A549 (cell line): ENCODE results near the gene ITGB2. TPM values are rescaled to one million over a fixed set of nuclear protein-coding genes. Genes with fewer than 3 reads are reported as not detected.

ENCODE experiments used
- ATAC-seq, 2 experiments: fragments of 200-7000 bp in 1 of 2; fragments of >200 bp in 1 of 2; cut with Nextera tagmentation in 1 of 2; cut with Tn5 transposase in 1 of 2; 3 replicates each; pipeline versions ENCODE4 v1.8.0 to v1.9.1; 2018 to 2020; ENCODE audit warnings: mild to moderate bottlenecking in 1 of 2, moderate library complexity in 1 of 2
- CTCF ChIA-PET: fragments of 300-600 bp; sonication (Branson Sonifier 250); formaldehyde crosslinking; extraction: SDS; loops from one replicate; lab custom pipeline; 2021; ENCODE audit warnings: antibody characterized with exemption, inconsistent platforms; lab: Yijun Ruan, JAX
- POLR2A ChIA-PET: fragments of 350-600 bp; formaldehyde crosslinking; extraction: SDS; loops from one replicate; lab custom pipeline; 2021; ENCODE audit warnings: antibody characterized with exemption, inconsistent platforms; lab: Yijun Ruan, JAX
- DNase-seq, 2 experiments: peaks; one replicate each; pipeline versions ENCODE4 v3.0.0 to v3.0.0-alpha.2; 2011 to 2016; ENCODE audit warnings: low read depth in 1 of 2, low spot score in 1 of 2
- FAIRE-seq: peaks from 2 replicates; lab custom pipeline; 2011; peaks lifted over from hg19 to GRCh38; lab: Jason Lieb, UNC
- H3K27ac ChIP-seq, 2 experiments: fragments of >200 bp; sonication (Bioruptor Twin); formaldehyde crosslinking; 3 replicates each; pipeline ENCODE4 v1.5.1; 2016 to 2017
- H3K4me1 ChIP-seq: fragments of >200 bp; sonication (Bioruptor Twin); formaldehyde crosslinking; 3 replicates; pipeline ENCODE4 v1.6.1; 2016
- H3K4me2 ChIP-seq: fragments of >200 bp; sonication (Bioruptor Twin); formaldehyde crosslinking; 3 replicates; pipeline ENCODE4 v1.6.1; 2016
- H3K4me3 ChIP-seq: fragments of >200 bp; sonication (Bioruptor Twin); formaldehyde crosslinking; 3 replicates; pipeline ENCODE4 v1.5.1; 2016
- H3K9me3 ChIP-seq: fragments of >200 bp; sonication (Bioruptor Twin); formaldehyde crosslinking; 3 replicates; pipeline ENCODE4 v1.6.1; 2016
- BCL3 ChIP-seq: fragments of >200 bp; sonication (Bioruptor Twin); formaldehyde crosslinking; IDR thresholded peaks from 3 replicates; pipeline ENCODE4 v1.6.1; 2016
- CEBPB ChIP-seq, 2 experiments: fragments of >200 bp in 1 of 2; sonication (Bioruptor Twin) in 1 of 2; formaldehyde crosslinking in 1 of 2; IDR thresholded peaks; 2 replicates each; pipeline ENCODE4 v1.6.1; 2012 to 2016
- CHD4 ChIP-seq: fragments of 200-600 bp; sonication (generic); IDR thresholded peaks from 2 replicates; pipeline ENCODE4 v1.6.1; 2016; ENCODE audit warnings: antibody characterized with exemption, mild to moderate bottlenecking, borderline replicate concordance
- ELK1 ChIP-seq: fragments of 150-350 bp; IDR thresholded peaks from 2 replicates; pipeline ENCODE4 v1.6.1; 2014; ENCODE audit warnings: low read depth, mild to moderate bottlenecking, low read length
- HEYL ChIP-seq: fragments of 250-450 bp; sonication (Bioruptor Pico); IDR thresholded peaks from 2 replicates; pipeline ENCODE4 v1.8.0; 2021; ENCODE audit warnings: mild to moderate bottlenecking, moderate library complexity
- HOXA7 ChIP-seq: fragments of 250-450 bp; sonication (Bioruptor Pico); IDR thresholded peaks from 2 replicates; pipeline ENCODE4 v1.5.0; 2020; ENCODE audit warnings: mild to moderate bottlenecking, moderate library complexity
- PBX3 ChIP-seq: IDR thresholded peaks from 2 replicates; pipeline ENCODE4 v1.6.1; 2012
- PHF8 ChIP-seq: fragments of 200-600 bp; sonication (generic); IDR thresholded peaks from 2 replicates; pipeline ENCODE4 v1.6.1; 2016; ENCODE audit warnings: low read depth, mild to moderate bottlenecking, antibody characterized with exemption, moderate library complexity, borderline replicate concordance
- RAD21 ChIP-seq, 2 experiments: fragments of >200 bp in 1 of 2; sonication (Bioruptor Twin) in 1 of 2; formaldehyde crosslinking in 1 of 2; IDR thresholded peaks in 1 of 2; conservative IDR thresholded peaks in 1 of 2; 2 replicates in 1 of 2; 3 replicates in 1 of 2; pipeline ENCODE4 v1.6.1; 2012 to 2018; ENCODE audit warnings: inconsistent platforms in 1 of 2
- RCOR1 ChIP-seq: fragments of 150-350 bp; IDR thresholded peaks from 2 replicates; pipeline ENCODE4 v1.6.1; 2014; ENCODE audit warnings: antibody characterized with exemption, low read length, low read depth
- TFCP2L1 ChIP-seq: fragments of 250-450 bp; sonication (Bioruptor Pico); IDR thresholded peaks from 2 replicates; pipeline ENCODE4 v1.5.0; 2021; ENCODE audit warnings: mild to moderate bottlenecking
- ZNF302 ChIP-seq: fragments of 250-450 bp; sonication (Bioruptor Pico); IDR thresholded peaks from 2 replicates; pipeline ENCODE4 v1.9.0; 2021; ENCODE audit warnings: inconsistent platforms, mild to moderate bottlenecking, moderate library complexity
- WGBS: methylation state at CpG from one replicate; pipeline ENCODE4 v1.1.6; 2017; ENCODE audit errors: missing lambda C conversion rate; 5-methylcytosine and 5-hydroxymethylcytosine counted together
- polyA plus RNA-seq, 4 experiments: library from polyadenylated mRNA; depleted of rRNA in 3 of 4; stranded (reverse); fragments of >200 nt; fragmentation: RNase III in 1 of 4; extraction: RNeasy Plus Mini Kit Qiagen cat#74134 plus additional on column Dnase treatment in 1 of 4; gene quantifications; 2 replicates in 3 of 4; 3 replicates in 1 of 4; pipeline ENCODE4 v1.2.3, GENCODE V29; 2011 to 2017

ITGB2 gene
- polyA plus RNA-seq, 2 of the 4 experiments (the other 2 are of a cell fraction), result 0.46 to 0.59 TPM

GRCh38 chr21:44853601-44854390 lies 66.9 kb downstream of the ITGB2 start:
- CTCF ChIA-PET, result interaction anchor here (0.9 kb wide), 2 partner anchors 8 to 533 kb away, joined by 3 read pairs; no protein-coding TSS in a partner anchor
- DNase-seq, result no peak
- H3K9me3 ChIP-seq, result no peaks in the 10 kb centered on the region
- 91% methylated on average over 28 of the region's 34 CpGs for WGBS
- H3K4me2 ChIP-seq, result no peak overlapping the region
- no peak overlapping the region for H3K4me3 ChIP-seq
- H3K27ac ChIP-seq, result no peak overlapping the region
- no peak for FAIRE-seq
- H3K4me1 ChIP-seq, result no peaks in the 10 kb centered on the region
- ATAC-seq, result no peak
- POLR2A ChIA-PET, result no interaction called here
- no peak for TF ChIP-seq PBX3
- TF ChIP-seq ELK1, result no peak
- TF ChIP-seq CEBPB (IDR thresholded peaks at IDR 0.05), result no peak
- TF ChIP-seq TFCP2L1, result no peak
- TF ChIP-seq RCOR1, result no peak
- TF ChIP-seq BCL3, result no peak

- peaks cover 7% of the 10 kb centered on the region for H3K4me1 ChIP-seq
- H3K9me3 ChIP-seq, result no peaks in the 10 kb centered on the region
- WGBS, result 90% methylated on average over 26 of the region's 26 CpGs
- H3K4me3 ChIP-seq, result no peak overlapping the region
- H3K4me2 ChIP-seq, result no peak overlapping the region
- no peak for DNase-seq
- no peak for ATAC-seq
- ChIA-PET CTCF (interaction anchor here (1.3 to 3.1 kb wide), 3 partner anchors 9 to 82 kb away, joined by 3 to 14 read pairs (median 4); partner anchors contain the start of gene UBE2G2), POLR2A (no interaction called here)
- H3K27ac ChIP-seq, result no peak overlapping the region
- TF ChIP-seq ZNF302 (CRISPR knock-in tag) (no peak), RAD21 (conservative IDR thresholded peaks at IDR 0.05 in 1 of 2, IDR thresholded peaks at IDR 0.05 in 1 of 2) (no peak), HOXA7 (no peak), HEYL (CRISPR knock-in tag) (no peak), CHD4 (no peak)
- FAIRE-seq, result no peak
These were observed 69.6 kb downstream of the ITGB2 start for GRCh38 chr21:44850905-44851657.

GRCh38 chr21:44850208-44850800 lies 70.4 kb downstream of the ITGB2 start:
- peaks cover 11% of the 10 kb centered on the region for H3K4me1 ChIP-seq
- DNase-seq (no peak), ATAC-seq (no peak), FAIRE-seq (no peak)
- POLR2A ChIA-PET, result no interaction called here
- H3K27ac ChIP-seq, result no peak overlapping the region
- WGBS, result 88% methylated on average over 12 of the region's 20 CpGs
- H3K4me2 ChIP-seq, result no peak overlapping the region
- CTCF ChIA-PET, result interaction anchor here (1.3 to 3.1 kb wide), 3 partner anchors 10 to 82 kb away, joined by 3 to 14 read pairs (median 4); partner anchors contain the start of gene UBE2G2
- H3K9me3 ChIP-seq, result no peaks in the 10 kb centered on the region
- no peak overlapping the region for H3K4me3 ChIP-seq
- TF ChIP-seq PHF8, result no peak
